HFFc6 (cell line): ENCODE measurements around the gene ADAM12. TPM values are rescaled to one million over a fixed set of nuclear protein-coding genes. Genes with fewer than 3 reads are reported as not detected.

Experiments
- DNase-seq: peaks from one replicate; pipeline ENCODE4 v3.0.0-alpha.2; 2018
- H3K27ac Mint-ChIP-seq: 2 replicates; pipeline ENCODE4 v1.8.0; 2020; ENCODE audit warnings: mild to moderate bottlenecking, mixed read lengths
- H3K27me3 Mint-ChIP-seq: 2 replicates; pipeline ENCODE4 v1.8.0; 2021; ENCODE audit warnings: mild to moderate bottlenecking, moderate library complexity, mixed read lengths; ENCODE audit not compliant: insufficient read depth
- H3K36me3 Mint-ChIP-seq: 2 replicates; pipeline ENCODE4 v1.8.0; 2021; ENCODE audit warnings: low read depth, mixed read lengths
- H3K4me1 Mint-ChIP-seq: 2 replicates; pipeline ENCODE4 v1.8.0; 2020; ENCODE audit warnings: low read depth, mixed read lengths
- H3K4me3 Mint-ChIP-seq: 2 replicates; pipeline ENCODE4 v1.8.0; 2020; ENCODE audit warnings: mild to moderate bottlenecking, moderate library complexity, mixed read lengths
- H3K9me3 Mint-ChIP-seq: 2 replicates; pipeline ENCODE4 v1.8.0; 2020; ENCODE audit warnings: mild to moderate bottlenecking, mixed read lengths
- CTCF ChIP-seq: fragments of 200-600 bp; sonication (generic); IDR thresholded peaks from 2 replicates; pipeline ENCODE4 v1.5.0; 2021; ENCODE audit warnings: antibody characterized with exemption, mild to moderate bottlenecking
- total RNA-seq, 6 experiments: library from RNA; stranded (reverse); fragmentation: NEBNext Ultra II Directional; extraction: Animal tissue kit (Norgen Biotek cat#: 25700); gene quantifications; 2 replicates in 1 of 6; 3 replicates in 5 of 6; pipeline ENCODE4 v1.2.3, GENCODE V29; 2021

ADAM12 gene
- total RNA-seq, 6 experiments from 2014 or later = 7.5 to 12.5 (median 11.5) TPM

GRCh38 chr10:126226205-126226604 lies 162.1 kb downstream of the ADAM12 start:
- Mint-ChIP-seq H3K9me3 (no peaks in the 10 kb centered on the region), H3K4me1 (peaks cover 18% of the 10 kb centered on the region), H3K27ac (no peak overlapping the region), H3K4me3 (no peak overlapping the region), H3K27me3 (peaks cover 1% of the 10 kb centered on the region; the same call in 1 of the 2 replicates), H3K36me3 (no peaks in the 10 kb centered on the region)
- DNase-seq = no peak
- TF ChIP-seq CTCF = no peak

GRCh38 chr10:126225672-126226008 lies 162.6 kb downstream of the ADAM12 start:
- Mint-ChIP-seq H3K4me3 (no peak overlapping the region), H3K9me3 (no peaks in the 10 kb centered on the region), H3K27me3 (peaks cover 1% of the 10 kb centered on the region; the same call in 1 of the 2 replicates), H3K27ac (no peak overlapping the region), H3K36me3 (peaks cover 3% of the 10 kb centered on the region; the same call in 1 of the 2 replicates), H3K4me1 (peaks cover 18% of the 10 kb centered on the region)
- no peak for TF ChIP-seq CTCF
- no peak for DNase-seq

- Mint-ChIP-seq H3K4me3 (no peak overlapping the region), H3K27me3 (peaks cover 1% of the 10 kb centered on the region; the same call in 1 of the 2 replicates), H3K27ac (no peak overlapping the region), H3K9me3 (no peaks in the 10 kb centered on the region), H3K4me1 (peaks cover 18% of the 10 kb centered on the region), H3K36me3 (peaks cover 4% of the 10 kb centered on the region; the same call in 1 of the 2 replicates)
- TF ChIP-seq CTCF = no peak
- DNase-seq = no peak
Observed at GRCh38 chr10:126224967-126225671, 163.2 kb downstream of the ADAM12 start.

- no peak; the same call in 1 of the 2 replicates for TF ChIP-seq CTCF
- Mint-ChIP-seq H3K27ac (peak overlapping the region; percentile 78), H3K4me1 (peaks cover 18% of the 10 kb centered on the region), H3K27me3 (no peaks in the 10 kb centered on the region; the same call in 1 of the 2 replicates), H3K36me3 (peaks cover 4% of the 10 kb centered on the region; the same call in 1 of the 2 replicates), H3K4me3 (no peak overlapping the region), H3K9me3 (no peaks in the 10 kb centered on the region)
- no peak for DNase-seq
Observed at GRCh38 chr10:126223512-126224067, 164.7 kb downstream of the ADAM12 start.

GRCh38 chr10:126222736-126223511 lies 165.4 kb downstream of the ADAM12 start:
- Mint-ChIP-seq H3K27me3 (no peaks in the 10 kb centered on the region; the same call in 1 of the 2 replicates), H3K27ac (peak overlapping the region; percentile 78), H3K4me1 (peaks cover 18% of the 10 kb centered on the region), H3K4me3 (peak overlapping the region; percentile 48), H3K36me3 (peaks cover 4% of the 10 kb centered on the region; the same call in 1 of the 2 replicates), H3K9me3 (no peaks in the 10 kb centered on the region)
- TF ChIP-seq CTCF = no peak
- DNase-seq = peak; percentile 34
